IPS DF 19.7 (cell line): ENCODE measurements around the gene UGT1A8.
"Not testable (repeated sequence)": the region's sequence is repeated elsewhere in the genome, so short reads cannot be mapped to it uniquely, and the experiment has no call there.

Source experiments
- DNase-seq: peaks from one replicate; pipeline ENCODE4 v3.0.0-alpha.2; 2013; ENCODE audit warnings: low read depth, low spot score

UGT1A8 gene

DNA sequence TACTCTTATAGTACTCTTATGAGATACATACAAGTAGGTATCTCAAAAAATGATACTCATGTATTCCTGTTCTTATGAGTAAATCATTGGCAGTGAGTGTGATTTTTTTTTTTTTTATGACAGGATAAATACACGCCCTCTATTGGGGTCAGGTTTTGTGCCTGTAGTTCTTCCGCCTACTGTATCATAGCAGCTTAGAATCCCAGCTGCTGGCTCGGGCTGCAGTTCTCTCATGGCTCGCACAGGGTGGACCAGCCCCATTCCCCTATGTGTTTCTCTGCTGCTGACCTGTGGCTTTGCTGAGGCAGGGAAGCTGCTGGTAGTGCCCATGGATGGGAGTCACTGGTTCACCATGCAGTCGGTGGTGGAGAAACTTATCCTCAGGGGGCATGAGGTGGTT lies at the start of gene UGT1A8:
Gene UGT1A8, plus strand, starts transcription at position 158 of the 400 bp plus-strand sequence. Its CDS starts 75 bp downstream, at position 233.
- not testable (repeated sequence) for DNase-seq

DNA sequence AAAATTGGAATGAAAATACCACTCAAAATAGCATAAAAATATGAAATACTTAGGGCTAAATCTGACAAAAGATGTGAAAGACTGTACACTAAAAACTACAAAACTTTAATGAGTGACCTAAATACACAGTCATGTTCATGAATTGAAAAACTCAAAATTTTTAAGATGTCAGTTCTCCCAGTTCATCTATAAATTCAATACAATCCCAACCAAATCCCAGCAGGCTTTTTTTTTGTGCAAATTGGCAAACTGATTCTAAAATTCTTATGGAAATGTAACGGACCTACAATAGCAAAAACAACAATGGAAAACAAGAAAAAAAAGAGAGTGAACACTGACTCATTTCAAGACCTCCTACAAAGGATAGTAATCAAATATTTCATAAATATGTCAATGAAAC lies 46.4 kb upstream of the UGT1A8 start:
- no peak for DNase-seq

DNA sequence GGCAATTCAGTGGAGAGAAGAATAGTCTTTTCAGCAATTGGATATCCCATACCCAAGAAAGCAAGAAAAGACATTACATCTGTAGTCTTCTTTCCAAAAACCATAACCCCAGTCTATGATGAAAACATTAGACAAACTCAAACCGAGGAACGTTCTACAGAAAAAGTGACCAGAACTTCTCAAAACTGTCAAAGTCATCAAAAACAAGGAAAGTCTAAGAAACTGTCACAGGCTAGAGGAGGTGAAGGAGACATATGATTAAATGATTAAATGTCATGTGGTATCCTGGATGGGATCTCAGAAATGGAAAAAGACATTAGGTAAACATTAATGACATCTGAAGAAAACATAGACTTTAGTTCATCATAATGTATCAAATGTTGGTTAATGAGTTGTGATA lies 46.0 kb upstream of the UGT1A8 start:
- DNase-seq: no peak

DNA sequence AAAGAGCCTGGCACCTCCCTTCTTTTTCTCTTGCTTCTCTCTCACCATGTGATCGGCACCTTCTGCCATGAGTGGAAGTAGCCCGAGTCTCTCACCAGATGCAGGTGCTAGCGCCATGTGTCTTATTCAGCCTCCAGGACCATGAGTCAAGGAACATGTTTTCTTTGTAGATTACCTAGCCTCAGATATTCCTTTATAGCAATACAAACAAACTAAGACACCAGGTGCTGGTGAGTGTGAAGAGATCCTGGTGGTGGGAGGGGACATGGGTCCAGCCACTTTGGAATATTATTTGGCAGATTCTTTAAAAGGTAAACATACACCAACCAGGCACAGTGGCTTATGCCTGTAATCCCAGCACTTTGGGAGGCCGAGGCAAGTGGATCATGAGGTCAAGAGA lies 45.0 kb upstream of the UGT1A8 start:
- DNase-seq: no peak

DNA sequence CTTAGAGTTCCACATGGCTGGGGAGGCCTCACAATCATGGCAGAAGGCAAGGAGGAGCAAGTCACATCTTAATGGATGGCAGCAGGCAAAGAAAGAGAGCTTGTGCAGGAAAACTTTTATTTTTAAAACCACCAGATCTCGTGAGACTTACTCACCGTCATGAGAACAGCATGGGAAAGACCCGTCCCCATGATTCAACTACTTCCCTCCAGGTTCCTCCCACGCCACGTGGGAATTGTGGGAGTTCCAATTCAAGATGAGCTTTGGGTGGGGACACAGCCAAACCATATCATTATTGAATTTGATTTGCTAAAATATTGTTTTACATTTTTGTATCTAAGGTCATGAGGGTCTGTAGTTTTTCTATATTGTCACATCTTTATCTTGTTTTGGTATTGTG lies 40.1 kb upstream of the UGT1A8 start:
- not testable (repeated sequence) for DNase-seq

DNA sequence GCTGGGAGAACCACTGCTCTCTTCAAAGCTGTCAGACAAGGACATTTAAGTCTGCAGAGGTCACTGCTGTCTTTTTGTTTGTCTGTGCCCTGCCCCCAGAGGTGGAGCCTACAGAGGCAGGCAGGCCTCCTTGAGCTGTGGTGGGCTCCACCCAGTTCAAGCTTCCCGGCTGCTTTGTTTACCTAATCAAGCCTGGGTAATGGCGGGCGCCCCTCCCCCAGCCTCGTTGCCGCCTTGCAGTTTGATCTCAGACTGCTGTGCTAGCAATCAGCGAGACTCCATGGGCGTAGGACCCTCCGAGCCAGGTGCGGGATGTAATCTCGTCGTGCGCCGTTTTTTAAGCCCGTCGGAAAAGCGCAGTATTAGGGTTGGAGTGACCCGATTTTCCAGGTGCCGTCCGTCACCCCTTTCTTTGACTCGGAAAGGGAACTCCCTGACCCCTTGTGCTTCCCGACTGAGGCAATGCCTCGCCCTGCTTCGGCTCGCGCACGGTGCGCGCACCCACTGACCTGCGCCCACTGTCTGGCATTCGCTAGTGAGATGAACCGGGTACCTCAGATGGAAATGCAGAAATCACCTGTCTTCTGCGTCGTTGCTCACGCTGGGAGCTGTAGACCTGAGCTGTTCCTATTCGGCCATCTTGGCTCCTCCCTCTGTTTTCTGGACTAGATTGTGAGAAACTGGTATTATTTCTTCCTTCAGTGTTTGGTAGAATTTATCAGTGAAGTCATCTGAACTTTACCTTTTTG lies 34.0 kb upstream of the UGT1A8 start:
- DNase-seq: not testable (repeated sequence)

DNA sequence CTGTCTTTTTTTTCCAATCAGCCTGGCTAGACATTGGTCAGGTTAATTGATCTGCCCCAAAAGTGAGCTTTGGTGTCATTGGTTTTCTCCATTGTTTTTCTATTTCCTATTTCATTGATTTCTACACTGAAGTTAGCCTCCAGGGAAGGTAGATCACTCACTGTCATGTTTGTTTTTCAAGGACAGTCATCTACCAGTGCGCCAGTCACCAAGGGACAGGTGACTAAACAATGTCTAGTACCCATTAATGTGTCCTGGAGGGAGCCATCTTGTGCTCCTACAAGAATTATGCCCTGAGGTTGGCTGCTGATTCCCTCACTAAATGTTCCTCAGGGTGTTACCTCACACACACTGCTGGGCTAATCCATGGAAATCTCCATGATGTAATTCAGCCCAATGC lies 33.2 kb upstream of the UGT1A8 start:
- DNase-seq: no peak

DNA sequence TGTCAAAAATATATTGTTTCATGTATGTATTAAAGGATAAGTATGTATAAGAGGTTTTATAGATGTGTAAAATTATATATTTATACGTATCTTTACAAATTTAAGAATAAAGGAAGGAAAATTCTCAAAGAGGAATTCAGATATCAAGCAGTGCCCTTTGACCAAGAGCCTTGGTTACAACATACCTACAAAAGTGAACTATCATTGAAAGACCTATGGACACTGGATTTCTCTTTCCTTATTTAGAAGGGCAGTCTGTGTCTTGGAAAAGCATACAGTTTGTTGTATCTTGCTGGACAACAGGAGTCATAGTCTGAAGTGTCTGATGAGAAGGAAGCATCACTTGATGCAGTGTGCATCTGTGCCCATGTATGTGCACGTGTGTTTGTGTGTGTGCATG lies 29.0 kb upstream of the UGT1A8 start:
- no peak for DNase-seq

DNA sequence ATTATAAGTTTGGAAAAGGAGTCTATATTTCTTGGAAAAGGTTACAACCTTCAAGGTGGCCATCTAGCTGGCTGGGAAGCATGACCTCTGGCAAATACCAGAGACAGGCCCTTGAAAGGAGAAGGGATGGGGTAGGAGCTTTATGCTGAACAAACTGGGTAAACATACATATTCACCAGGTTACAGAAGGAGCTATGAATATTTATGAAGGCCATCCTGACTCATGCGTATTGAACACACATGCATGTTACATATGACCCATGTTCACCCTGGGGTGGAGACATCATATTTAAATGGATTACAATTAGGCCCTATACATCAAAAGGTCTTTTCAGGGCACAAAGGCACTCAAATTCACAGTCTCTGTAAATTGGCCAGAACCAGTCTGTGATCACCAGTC lies 24.7 kb upstream of the UGT1A8 start:
- DNase-seq: not testable (repeated sequence)

DNA sequence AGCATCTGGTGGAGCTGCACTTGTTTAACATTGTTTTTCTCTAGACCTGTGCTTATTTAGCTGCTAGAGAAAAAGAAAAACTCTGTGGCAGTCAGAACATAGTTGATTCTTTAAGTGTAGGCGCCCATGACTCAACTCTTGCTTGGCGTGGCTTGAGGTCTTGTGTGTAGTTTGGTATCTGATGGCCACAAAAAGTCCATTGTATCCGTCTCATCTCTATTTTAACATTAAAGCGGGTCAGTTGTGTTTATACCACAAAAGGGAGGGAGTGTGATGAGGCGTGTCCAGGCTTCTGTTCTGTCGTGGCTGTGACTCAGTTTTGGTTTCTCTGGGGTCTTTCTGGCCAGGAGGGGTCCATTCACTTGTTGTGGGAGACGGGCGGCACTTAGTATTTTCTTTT lies 24.2 kb upstream of the UGT1A8 start:
- DNase-seq: no peak

DNA sequence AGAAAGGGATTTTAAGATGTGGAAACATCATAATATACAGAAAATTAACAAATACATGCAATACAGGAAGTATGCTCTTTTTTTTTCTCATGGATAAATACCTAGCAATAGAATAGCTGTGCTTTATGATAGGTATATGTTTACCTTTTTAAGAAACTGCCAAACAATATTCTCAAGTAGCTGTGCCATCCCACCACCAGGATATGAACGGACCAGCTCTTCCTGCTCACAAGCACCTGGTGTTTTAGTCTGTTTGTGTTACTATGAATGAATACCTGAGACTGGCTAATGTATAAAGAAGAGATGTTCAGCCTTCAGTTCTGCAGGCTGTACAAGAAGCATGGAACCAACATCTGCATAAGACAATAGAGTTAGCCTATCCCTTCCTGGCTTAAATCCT lies 19.9 kb upstream of the UGT1A8 start:
- DNase-seq: no peak

DNA sequence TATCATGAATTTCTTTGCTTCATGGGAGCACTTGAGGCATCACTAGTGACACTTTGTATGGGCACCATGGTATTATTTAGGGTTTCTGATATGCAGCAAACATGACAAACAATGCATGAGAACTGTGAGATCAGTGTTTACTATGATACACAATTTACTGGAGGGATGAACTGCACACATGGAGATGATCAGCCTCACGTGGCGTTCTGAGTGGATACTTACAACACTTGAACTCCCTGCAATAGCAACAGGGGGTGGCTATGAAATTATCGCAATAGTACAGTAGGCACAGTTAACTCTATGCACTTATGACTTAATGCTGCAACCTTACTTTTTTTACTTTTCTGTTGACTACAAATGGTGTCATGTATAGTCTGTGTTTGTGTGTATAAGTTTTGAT lies 18.5 kb upstream of the UGT1A8 start:
- DNase-seq: no peak

DNA sequence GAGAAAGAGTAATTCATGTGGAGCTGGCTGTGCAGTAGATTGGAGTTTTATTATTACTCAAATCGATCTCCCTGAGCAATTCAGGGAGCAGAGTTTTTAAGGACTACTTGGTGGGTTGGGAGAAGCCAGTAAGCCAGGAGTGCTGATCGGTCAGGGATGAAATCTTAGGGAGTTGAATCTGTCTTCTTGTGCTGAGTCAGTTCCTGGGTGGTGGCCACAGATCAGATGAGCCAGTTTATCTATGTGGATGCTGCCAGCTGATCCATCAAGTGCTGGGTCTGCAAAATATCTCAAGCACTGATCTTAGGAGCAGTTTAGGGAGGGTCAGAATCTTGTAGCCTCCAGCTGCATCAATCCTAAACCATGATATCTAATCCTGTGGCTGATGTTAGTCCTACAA lies 17.0 kb upstream of the UGT1A8 start:
- no peak for DNase-seq

DNA sequence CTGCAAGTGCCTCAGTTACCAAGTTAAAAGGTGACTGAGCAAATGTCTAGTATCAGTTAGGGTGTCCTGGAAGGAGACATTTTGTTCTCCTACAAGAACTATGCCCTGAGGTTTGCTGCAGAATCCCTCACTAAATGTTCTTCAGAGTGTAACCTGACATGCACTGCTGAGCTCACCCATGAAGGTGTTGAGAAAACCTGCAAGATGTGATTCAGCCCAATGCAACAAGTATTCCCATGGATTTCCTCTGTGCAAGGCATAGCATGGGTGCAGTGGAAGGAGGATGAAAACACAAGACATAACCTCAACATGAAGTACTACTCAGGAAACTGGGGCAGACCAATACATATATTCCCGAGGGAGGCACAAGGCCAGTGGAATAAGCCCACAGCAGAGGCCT lies 15.4 kb upstream of the UGT1A8 start:
- DNase-seq: no peak

DNA sequence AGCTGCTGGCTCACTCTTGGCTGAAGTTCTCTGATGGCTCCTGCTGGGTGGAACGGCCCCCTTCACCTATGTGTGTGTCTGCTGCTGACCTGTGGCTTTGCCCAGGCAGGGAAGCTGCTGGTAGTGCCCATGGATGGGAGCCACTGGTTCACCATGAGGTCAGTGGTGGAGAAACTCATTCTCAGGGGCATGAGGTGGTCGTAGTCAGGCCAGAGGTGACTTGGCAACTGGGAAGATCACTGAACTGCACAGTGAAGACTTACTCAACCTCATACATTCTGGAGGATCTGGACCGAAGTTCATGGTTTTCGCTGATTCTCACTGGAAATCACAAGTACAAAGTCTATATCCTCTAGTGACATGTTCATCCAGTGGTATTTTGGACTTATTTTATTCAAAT lies 13.9 kb upstream of the UGT1A8 start:
- DNase-seq: no peak

DNA sequence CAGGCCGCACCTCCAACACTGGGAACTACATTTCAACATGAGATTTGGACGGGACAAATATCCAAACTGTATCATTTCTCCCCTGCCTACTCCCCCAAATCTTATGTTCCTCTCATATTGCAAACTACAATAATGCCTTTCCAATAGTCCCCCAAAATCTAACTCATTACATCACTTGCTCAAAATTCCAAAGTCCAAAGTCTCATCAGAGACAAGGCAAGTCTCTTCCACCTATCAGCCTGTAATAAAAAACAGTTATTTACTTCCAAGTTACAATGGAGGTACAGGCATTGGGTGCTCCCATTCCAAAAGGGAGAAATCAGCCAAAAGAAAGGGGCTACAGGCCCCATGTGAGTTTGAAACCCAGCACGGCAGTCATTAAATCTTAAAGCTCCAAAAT lies 12.6 kb upstream of the UGT1A8 start:
- no peak for DNase-seq

DNA sequence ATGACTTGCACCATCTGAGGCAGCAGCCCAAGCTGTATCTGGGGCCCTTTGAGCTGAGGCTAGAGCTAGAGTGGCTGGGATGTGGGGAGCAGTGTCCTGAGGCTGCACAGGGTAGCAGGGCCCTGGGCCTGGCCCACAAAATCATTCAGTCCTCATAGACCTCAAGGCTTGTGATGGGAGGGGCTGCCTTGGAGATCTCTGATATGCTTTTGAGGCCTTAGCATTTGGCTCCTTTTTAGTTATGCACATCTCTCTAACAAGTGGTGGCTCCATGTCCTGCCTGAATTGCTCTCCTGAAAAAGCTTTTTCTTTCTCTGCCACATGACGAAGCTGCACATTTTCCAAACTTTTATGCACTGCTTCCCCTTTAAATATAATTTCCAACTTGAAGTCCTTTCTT lies 11.8 kb upstream of the UGT1A8 start:
- no peak for DNase-seq

DNA sequence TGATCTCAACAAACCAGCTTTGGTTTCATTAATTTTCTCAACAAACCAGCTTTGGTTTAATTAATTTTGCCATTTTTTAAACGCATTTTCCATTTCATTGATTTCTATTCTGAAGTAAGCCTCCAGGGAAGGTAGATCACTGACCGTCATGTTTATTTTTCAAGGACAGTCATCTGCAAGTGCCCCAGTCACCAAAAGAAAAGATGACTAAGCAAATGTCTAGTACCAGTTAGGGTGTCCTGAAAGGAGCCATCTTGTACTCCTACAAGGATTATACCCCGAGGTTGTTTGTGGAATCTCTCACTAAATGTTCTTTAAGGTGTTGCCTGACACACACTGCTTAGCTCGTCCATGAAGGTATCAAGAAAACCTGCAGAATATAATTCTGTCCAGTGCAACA lies 6.1 kb upstream of the UGT1A8 start:
- no peak for DNase-seq

DNA sequence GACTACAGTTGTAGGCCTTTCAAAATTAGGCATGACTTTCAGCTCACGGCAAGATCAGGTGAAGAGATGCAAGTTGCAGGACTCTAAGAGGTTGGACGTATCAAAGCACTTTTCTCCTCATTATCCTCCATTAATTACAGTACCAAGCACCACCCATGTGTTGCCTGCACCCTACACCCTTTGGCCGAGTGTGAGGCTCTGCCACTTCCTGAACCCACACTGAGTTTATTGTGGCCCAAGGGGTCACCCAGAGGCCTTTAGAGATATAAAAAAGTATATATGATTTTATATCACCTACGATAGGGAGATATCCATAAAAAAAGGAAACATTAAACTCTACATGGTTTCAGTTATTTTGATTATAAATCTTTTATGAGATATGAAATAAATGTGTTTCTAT lies 2.8 kb downstream of the UGT1A8 start:
- DNase-seq: no peak

DNA sequence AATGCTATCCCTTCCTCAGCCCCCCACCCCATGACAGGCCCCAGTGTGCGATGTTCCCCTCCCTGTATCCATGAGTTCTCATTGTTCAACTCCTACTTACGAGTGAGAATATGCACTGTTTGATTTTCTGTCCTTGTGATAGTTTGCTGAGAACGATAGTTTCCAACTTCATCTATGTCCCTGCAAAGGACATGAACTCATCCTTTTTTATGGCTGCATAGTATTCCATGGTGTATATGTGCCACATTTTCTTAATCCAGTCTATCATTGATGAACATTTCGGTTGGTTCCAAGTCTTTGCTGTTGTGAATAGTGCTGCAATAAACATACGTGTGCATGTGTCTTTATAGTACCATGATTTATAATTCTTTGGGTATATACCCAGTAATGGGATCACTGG lies 4.4 kb downstream of the UGT1A8 start:
- DNase-seq: not testable (repeated sequence)

DNA sequence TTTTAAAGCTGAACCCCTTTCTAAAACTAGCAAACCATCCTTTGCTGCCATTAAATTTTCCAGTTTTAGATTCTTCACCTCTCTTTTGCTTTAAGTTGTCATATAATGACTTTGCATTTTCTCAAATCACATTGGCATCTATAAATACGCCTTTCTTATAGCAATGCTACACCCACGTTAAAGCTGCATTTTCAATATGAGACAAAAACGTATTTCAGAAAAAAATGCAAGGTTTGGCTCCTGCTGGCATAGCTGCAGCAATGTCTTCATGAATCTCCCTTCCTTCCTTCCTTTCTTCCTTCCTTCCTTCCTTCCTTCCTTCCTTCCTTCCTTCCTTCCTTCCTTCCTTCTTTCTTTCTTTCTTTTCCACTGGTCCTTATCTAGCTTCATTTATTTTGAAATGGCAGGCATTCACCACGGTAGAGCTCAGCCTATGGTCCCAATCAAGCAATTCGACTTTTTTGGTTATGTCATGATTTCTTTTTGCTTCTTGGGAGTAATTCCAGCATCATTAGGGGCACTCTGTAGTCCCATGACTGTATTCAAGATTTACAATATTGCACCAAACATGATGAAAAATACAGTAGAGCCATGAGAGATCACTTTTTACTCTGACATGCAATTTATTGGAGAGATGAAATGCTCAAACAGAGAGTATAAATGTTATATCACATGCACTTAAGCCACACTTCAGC lies 10.0 kb downstream of the UGT1A8 start:
- DNase-seq: no peak

DNA sequence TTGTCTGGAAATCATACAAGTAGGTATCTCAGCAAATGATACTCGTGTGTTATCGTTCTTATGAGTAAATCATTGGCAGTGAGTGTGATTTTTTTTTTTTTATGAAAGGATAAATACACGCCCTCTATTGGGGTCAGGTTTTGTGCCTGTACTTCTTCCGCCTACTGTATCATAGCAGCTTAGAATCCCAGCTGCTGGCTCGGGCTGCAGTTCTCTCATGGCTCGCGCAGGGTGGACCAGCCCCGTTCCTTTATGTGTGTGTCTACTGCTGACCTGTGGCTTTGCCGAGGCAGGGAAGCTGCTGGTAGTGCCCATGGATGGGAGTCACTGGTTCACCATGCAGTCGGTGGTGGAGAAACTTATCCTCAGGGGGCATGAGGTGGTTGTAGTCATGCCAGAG lies 18.9 kb downstream of the UGT1A8 start, which contains the start of gene UGT1A10:
Gene UGT1A10, plus strand, starts transcription at position 143 of the 400 bp plus-strand sequence. Its CDS starts 75 bp downstream, at position 218.
- not testable (repeated sequence) for DNase-seq

DNA sequence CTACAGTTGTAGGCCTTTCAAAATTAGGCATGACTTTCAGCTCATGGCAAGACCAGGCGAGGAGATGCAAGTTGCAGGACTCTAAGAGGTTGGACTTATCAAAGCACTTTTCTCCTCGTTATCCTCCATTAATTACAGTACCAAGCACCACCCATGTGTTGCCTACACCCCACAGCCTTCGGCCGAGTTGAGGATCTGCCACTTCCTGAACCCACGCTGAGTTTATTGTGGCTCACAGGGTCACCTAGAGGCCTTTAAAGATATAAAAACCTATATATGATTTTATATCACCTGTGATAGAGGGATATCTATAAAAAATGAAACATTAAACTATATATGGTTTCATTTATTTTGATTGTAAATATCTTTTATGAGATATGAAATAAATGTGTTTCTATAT lies 21.4 kb downstream of the UGT1A8 start:
- no peak for DNase-seq
